GM19043 (cell line): Measurements from ENCODE around the gene HBG1.
A peak's percentile ranks its signal among the peaks of the same experiment; 100 is the strongest.

Experiments
- ATAC-seq: cut with Tn5 transposase; IDR thresholded peaks from one replicate; pipeline ENCODE4 v1.9.1; 2021; ENCODE audit warnings: low read depth; ENCODE audit not compliant: unreplicated experiment

HBG1 gene

GRCh38 chr11:5229796-5230195 is 19.9 kb downstream of the HBG1 start:
- no peak for ATAC-seq

DNA sequence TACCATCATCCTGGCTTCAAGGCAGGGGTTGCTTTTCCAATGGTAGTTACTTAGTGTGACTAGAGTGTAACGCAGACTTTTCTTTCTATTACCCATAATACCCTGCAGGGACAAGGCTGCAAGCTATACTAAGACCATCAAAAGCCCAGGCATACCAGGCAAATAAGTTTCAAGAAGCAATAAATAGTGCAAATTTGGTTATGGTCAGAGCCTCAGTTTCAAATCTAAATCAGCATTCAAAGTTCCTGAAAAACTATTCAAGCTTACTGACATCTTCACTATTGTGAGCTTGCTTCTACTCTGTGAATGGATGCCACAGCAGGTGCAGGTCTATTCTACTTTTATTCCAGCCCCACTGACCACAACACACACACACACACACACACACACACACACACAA is 20.3 kb downstream of the HBG1 start:
- no peak for ATAC-seq

DNA sequence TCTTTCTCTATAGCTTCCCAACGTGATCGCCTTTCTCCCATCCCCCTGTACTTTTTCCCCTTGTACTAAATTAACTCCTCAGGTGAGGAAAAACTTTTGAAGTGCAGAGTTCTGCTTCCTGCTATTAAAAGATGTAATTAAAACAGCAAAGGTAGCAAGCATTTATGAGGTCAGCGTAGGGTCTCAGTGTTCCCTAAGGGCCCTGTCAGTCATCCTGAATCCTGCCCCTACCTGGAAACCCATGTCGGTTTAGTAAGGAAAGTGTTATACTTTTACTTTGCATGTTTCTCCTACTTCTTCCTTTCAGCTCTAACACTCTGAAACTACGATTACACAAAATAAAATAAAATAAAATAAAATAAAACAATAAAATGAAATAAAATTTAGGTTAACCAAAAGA is 21.5 kb downstream of the HBG1 start:
- ATAC-seq, result no peak

- ATAC-seq, result no peak
These were observed 22.0 kb downstream of the HBG1 start for GRCh38 chr11:5227681-5228080.

DNA sequence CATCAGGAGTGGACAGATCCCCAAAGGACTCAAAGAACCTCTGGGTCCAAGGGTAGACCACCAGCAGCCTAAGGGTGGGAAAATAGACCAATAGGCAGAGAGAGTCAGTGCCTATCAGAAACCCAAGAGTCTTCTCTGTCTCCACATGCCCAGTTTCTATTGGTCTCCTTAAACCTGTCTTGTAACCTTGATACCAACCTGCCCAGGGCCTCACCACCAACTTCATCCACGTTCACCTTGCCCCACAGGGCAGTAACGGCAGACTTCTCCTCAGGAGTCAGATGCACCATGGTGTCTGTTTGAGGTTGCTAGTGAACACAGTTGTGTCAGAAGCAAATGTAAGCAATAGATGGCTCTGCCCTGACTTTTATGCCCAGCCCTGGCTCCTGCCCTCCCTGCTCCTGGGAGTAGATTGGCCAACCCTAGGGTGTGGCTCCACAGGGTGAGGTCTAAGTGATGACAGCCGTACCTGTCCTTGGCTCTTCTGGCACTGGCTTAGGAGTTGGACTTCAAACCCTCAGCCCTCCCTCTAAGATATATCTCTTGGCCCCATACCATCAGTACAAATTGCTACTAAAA is 22.8 kb downstream of the HBG1 start, which contains the start of gene HBB:
TSS of gene HBB (minus strand) at position 340 of the 579 bp plus-strand sequence. CDS start at position 290, 50 bp downstream.
- no peak for ATAC-seq

DNA sequence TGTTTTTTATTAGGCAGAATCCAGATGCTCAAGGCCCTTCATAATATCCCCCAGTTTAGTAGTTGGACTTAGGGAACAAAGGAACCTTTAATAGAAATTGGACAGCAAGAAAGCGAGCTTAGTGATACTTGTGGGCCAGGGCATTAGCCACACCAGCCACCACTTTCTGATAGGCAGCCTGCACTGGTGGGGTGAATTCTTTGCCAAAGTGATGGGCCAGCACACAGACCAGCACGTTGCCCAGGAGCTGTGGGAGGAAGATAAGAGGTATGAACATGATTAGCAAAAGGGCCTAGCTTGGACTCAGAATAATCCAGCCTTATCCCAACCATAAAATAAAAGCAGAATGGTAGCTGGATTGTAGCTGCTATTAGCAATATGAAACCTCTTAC is 24.2 kb downstream of the HBG1 start:
- no peak for ATAC-seq

- ATAC-seq, result no peak
These were observed 24.8 kb downstream of the HBG1 start for GRCh38 chr11:5224538-5225479.

DNA sequence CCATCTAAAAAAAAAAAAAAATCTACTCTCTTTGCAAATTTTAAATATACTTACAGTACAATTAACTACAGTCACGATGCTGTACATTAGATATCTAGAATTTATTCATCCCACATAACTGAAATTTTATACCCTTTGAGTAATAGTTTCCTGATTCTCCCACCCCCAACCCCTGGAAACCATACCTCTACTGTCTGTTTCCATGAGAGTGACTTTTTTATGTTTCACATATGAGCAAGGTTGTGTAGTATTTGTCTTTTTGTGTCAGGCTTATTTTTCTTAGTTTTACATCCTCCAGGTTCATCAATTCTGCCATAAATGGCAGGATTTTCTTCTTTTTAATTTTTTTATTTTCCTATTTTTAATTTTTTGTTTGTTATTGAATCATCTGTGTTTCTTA is 26.0 kb downstream of the HBG1 start:
- ATAC-seq, result no peak

DNA sequence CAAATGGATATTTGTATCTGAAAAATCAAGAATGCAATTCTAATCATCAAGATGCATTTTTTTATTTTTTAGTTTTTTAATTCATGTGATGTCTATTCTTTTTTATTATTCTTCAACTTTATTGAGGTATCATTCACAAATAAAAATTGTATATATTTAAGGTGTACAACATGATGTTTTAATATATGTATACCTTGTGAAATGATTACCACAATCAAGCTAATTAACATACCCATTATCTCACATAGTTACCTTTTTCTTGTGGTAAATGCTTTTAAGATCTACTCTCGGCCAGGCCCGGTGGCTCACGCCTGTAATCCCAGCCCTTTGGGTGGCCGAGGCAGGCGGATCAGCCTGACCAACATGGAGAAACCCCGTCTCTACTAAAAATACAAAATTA is 26.5 kb downstream of the HBG1 start:
- no peak for ATAC-seq

GRCh38 chr11:5210376-5210885 is 39.2 kb downstream of the HBG1 start:
- no peak for ATAC-seq

DNA sequence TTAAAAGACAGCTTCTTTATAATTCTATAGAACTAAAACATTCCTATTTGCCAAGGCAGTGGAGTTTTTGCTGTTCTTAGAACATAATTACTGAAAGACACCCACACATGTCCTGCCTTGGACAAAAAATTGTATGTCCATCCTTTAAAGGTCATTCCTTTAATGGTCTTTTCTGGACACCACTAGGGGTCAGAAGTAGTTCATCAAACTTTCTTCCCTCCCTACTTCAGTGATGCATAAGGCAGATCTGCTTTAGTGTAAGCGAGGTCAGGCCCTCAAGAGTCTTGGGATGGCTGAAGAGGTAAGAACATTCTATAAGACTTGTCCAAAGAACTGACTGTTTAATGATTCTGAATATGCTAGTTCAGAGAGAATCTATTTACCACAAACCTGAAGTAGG is 44.9 kb downstream of the HBG1 start:
- peak; percentile 84 for ATAC-seq

DNA sequence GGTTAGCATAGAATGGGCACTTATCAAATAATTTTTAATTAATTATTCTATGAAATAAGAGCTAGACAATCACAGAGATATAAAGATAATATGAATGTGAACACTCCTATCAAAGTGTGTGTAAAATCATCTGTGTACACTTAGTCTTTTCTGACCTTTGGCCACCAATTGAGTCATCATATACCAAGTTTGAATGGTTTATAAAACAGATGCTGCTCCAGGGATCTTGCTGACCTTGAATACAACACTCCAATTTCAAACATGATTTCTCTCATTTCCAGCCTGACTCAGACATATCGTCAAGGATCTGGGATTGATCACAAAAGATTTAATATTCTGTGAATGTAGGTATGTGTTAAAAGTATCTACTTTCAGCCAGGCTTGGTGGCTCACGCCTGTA is 46.3 kb downstream of the HBG1 start:
- no peak for ATAC-seq

DNA sequence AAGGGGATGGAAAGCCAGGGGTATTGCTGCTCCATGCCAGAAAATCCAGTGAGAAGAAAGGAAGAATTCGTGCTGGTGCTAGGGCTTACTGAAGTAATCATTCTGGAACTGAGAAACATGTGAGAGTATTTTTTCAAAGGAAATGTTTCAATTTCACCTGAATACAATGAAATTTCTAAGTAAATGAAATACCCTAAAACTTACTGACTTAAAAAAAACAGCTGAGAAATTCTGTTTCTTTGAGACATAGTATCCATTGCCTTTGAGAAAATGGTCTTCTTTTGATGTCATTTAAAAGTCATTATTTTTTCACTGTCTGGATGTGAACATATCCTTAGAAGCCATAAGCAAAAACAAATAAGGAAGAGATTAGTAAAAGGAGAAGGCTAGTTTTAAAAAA is 49.1 kb downstream of the HBG1 start, which contains the start of gene OR51V1:
TSS of gene OR51V1 (minus strand) at position 101 of the 400 bp plus-strand sequence. CDS start at position 101, 0 bp downstream.
- ATAC-seq, result no peak

DNA sequence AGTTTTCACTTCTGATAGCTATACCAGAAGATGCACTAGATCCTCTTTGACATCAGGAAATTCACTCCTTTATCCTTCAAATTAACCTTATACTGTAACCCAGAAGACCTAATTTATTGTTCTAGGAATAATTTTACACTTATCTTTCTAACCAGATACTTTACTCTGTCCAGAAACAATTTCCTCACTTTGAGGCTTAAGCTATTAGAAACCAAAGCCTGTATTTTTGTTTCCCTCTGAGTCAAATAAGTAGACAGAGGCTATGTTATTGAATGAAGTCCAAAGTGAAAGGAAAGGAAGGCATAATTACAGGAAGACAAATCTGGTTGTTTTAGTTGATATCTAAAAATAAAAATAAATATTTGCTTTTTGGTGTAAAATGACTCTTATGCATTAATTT is 51.4 kb downstream of the HBG1 start:
- no peak for ATAC-seq
